Measurements from ENCODE around the gene SYNDIG1. TPM values are rescaled to one million over a fixed set of nuclear protein-coding genes. Genes with fewer than 3 reads are reported as not detected.

SYNDIG1 gene
- polyA plus RNA-seq, 1 of the 3 experiments (the other 2 are of a cell fraction), result not detected

DNA sequence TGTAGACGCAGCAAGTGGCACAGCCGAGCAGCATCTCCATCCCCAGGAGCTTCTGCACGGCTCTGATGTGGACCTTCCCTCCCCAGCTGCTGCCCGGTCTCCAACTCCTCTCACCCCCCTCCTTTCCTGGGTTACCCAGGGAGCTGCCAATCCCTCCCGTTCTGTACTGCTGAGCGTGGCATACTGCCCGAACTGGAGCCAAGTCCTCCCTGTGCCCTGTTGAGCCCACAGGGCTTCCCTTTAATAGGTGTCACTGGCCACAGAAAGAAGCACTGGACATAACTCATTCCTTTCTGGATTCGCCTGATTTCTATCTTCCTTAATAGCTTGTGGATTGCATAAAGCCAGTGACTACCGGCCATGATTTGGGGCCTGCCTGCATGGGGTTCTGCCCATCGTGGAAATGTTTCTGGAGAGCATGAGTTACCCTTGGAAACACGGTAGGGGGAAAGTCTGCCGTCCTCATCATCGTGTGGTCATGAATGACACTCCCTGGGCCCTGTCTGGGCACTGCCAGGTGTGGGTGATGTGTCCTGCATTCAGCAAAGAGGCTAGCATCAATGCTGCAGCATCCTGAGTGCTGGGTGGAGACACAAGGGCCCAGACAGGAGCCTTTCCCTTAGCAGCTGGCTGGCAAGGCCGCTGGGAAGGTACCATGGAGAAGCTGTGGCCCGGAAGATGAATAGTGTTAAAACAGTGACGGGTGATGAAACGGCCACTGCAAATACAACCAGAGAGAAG, 189.7 kb downstream of the SYNDIG1 start:
- no peak overlapping the region for H3K27ac ChIP-seq (ENCODE audit: low read depth in 2 of 2, low read length in 1 of 2)
- POLR2A ChIA-PET, result no interaction called here
- H4K20me1 ChIP-seq (ENCODE audit: insufficient read depth), result no peaks in the 10 kb centered on the region
- no peaks in the 10 kb centered on the region; the same call in 1 of the 2 replicates for H3K27me3 ChIP-seq (ENCODE audit: insufficient read depth)
- no peaks in the 10 kb centered on the region for H3K79me2 ChIP-seq (ENCODE audit: insufficient read depth)
- peak; percentile 57 for DNase-seq
- H3K9me2 ChIP-seq, result no peaks in the 10 kb centered on the region
- no peaks in the 10 kb centered on the region for H3F3A ChIP-seq (replicated peaks; ENCODE audit: insufficient read depth)
- TF ChIP-seq GATA2 (CRISPR knock-in tag; IDR thresholded peaks at IDR 0.05) (0 out of 2 replicates have a peak, but pooled peaks have one; percentile 14), SMC3 (IDR thresholded peaks at IDR 0.05; ENCODE audit: low read depth, low read length) (no peak), RXRA (IDR thresholded peaks at IDR 0.05; ENCODE audit: borderline replicate concordance, low read depth) (no peak), FOXM1 (IDR thresholded peaks at IDR 0.05; ENCODE audit: low read depth) (no peak)
- TF ChIP-seq, protein P1, sequence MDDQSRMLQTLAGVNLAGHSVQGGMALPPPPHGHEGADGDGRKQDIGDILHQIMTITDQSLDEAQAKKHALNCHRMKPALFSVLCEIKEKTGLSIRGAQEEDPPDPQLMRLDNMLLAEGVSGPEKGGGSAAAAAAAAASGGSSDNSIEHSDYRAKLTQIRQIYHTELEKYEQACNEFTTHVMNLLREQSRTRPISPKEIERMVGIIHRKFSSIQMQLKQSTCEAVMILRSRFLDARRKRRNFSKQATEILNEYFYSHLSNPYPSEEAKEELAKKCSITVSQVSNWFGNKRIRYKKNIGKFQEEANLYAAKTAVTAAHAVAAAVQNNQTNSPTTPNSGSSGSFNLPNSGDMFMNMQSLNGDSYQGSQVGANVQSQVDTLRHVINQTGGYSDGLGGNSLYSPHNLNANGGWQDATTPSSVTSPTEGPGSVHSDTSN (IDR thresholded peaks at IDR 0.05), result no peak
- 59% methylated on average over 17 of the region's 17 CpGs for WGBS (ENCODE audit: low lambda C conversion rate)
- H3K9ac ChIP-seq, result no peak overlapping the region
- no peaks in the 10 kb centered on the region for H3K36me3 ChIP-seq (replicated peaks in 1 of 2; ENCODE audit: control insufficient read depth in 1 of 2, insufficient read depth in 2 of 2, low read length in 1 of 2)
- peaks cover 2 to 14% of the 10 kb centered on the region in 2 experiments; a peak in 2 of 4 replicates for H3K4me1 ChIP-seq (ENCODE audit: control insufficient read depth in 1 of 2, insufficient read depth in 2 of 2, low read depth in 1 of 2, low read length in 1 of 2)
- no peaks in the 10 kb centered on the region for H3K9me3 ChIP-seq
- no peak overlapping the region for H3K4me2 ChIP-seq
- CTCF ChIA-PET, result no interaction called here
- no peak overlapping the region for H2AFZ ChIP-seq (ENCODE audit: low read depth)
- no peak overlapping the region for H3K4me3 ChIP-seq (ENCODE audit: low read depth in 2 of 2, low read length in 1 of 2)

DNA sequence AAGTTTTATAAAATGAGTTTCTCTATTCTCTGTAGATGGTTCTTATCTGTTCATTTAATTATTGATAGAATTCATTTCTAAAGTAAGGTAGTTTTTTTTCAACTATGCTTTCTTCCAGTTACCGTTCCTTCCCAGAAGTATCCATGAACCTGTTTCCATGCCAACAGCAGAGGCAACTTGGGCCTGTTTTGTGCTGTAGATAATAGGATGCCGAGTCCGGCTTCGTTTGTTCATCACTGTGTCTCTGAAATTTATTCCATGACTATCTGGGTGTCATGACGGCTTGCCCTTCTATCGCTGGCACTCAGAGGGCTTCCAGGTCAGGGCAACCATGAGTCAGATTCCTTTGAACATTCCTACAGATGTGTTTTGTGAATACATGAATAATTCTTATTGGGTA, 190.4 kb downstream of the SYNDIG1 start:
- ChIA-PET CTCF (no interaction called here), POLR2A (no interaction called here)
- 73% methylated on average over 6 of the region's 6 CpGs for WGBS (ENCODE audit: low lambda C conversion rate)

More for the DNA sequence above, 190.4 kb downstream of the SYNDIG1 start:
- no peaks in the 10 kb centered on the region for H3K9me2 ChIP-seq
- H3K36me3 ChIP-seq (replicated peaks in 1 of 2; ENCODE audit: control insufficient read depth in 1 of 2, insufficient read depth in 2 of 2, low read length in 1 of 2), result no peaks in the 10 kb centered on the region
- no peak overlapping the region for H3K4me3 ChIP-seq (ENCODE audit: low read depth in 2 of 2, low read length in 1 of 2)
- no peaks in the 10 kb centered on the region for H3K79me2 ChIP-seq (ENCODE audit: insufficient read depth)
- TF ChIP-seq, protein P1 (IDR thresholded peaks at IDR 0.05), result no peak
- TF ChIP-seq RFX5 (IDR thresholded peaks at IDR 0.05; ENCODE audit: low read length), result no peak
- no peak for TF ChIP-seq SIN3A (IDR thresholded peaks at IDR 0.05; ENCODE audit: borderline replicate concordance, low read depth, low read length)
- TF ChIP-seq CHD2 (IDR thresholded peaks at IDR 0.05; ENCODE audit: low read length, partially characterized antibody), result no peak
- TF ChIP-seq GATA2 (CRISPR knock-in tag; IDR thresholded peaks at IDR 0.05), result no peak
- TF ChIP-seq TCF12 (IDR thresholded peaks at IDR 0.05), result no peak
- TF ChIP-seq GABPA (IDR thresholded peaks at IDR 0.05; ENCODE audit: low read depth), result no peak
- TF ChIP-seq JUND (IDR thresholded peaks at IDR 0.05), result no peak
- no peak for TF ChIP-seq RCOR1 (IDR thresholded peaks at IDR 0.05; ENCODE audit: low read length)
- TF ChIP-seq, protein P2, sequence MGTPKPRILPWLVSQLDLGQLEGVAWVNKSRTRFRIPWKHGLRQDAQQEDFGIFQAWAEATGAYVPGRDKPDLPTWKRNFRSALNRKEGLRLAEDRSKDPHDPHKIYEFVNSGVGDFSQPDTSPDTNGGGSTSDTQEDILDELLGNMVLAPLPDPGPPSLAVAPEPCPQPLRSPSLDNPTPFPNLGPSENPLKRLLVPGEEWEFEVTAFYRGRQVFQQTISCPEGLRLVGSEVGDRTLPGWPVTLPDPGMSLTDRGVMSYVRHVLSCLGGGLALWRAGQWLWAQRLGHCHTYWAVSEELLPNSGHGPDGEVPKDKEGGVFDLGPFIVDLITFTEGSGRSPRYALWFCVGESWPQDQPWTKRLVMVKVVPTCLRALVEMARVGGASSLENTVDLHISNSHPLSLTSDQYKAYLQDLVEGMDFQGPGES (IDR thresholded peaks at IDR 0.05; ENCODE audit: low read depth, low read length), result no peak
- no peak for TF ChIP-seq TAF1 (IDR thresholded peaks at IDR 0.05; ENCODE audit: borderline replicate concordance, low read depth, low read length)
- TF ChIP-seq MEF2A (IDR thresholded peaks at IDR 0.05; ENCODE audit: borderline replicate concordance, low read depth), result no peak
- no peak for TF ChIP-seq NFIC (IDR thresholded peaks at IDR 0.05; ENCODE audit: borderline replicate concordance)
- H2AFZ ChIP-seq (ENCODE audit: low read depth), result no peak overlapping the region
- H3K4me1 ChIP-seq (ENCODE audit: control insufficient read depth in 1 of 2, insufficient read depth in 2 of 2, low read depth in 1 of 2, low read length in 1 of 2), result peaks cover 0 to 14% of the 10 kb centered on the region in 2 experiments; a peak in 1 of 4 replicates
- no peaks in the 10 kb centered on the region; the same call in 1 of the 2 replicates for H3K27me3 ChIP-seq (ENCODE audit: insufficient read depth)
- H3K9me3 ChIP-seq, result no peaks in the 10 kb centered on the region
- no peaks in the 10 kb centered on the region for H4K20me1 ChIP-seq (ENCODE audit: insufficient read depth)
- H3K27ac ChIP-seq (ENCODE audit: low read depth in 2 of 2, low read length in 1 of 2), result no peak overlapping the region
- no peak for DNase-seq
- no peak overlapping the region for H3K9ac ChIP-seq
- no peak overlapping the region for H3K4me2 ChIP-seq
- no peaks in the 10 kb centered on the region for H3F3A ChIP-seq (replicated peaks; ENCODE audit: insufficient read depth)

All from SK-N-SH (cell line).